ENCODE results near the gene SPACA7. TPM values are rescaled to one million over a fixed set of nuclear protein-coding genes. Genes with fewer than 3 reads are reported as not detected.

Gene SPACA7
- total RNA-seq, 1 experiment from 2014 or later: not detected

GRCh38 chr13:112341976-112342735 lies 34.0 kb upstream of the SPACA7 start:
- peaks cover 55% of the 10 kb centered on the region for H3K27me3 ChIP-seq (ENCODE audit: low read length)
- H3K9ac ChIP-seq (ENCODE audit: low read length): no peak overlapping the region
- ATAC-seq: no peak
- H3K9me2 ChIP-seq (replicated peaks; ENCODE audit: low read length): no peaks in the 10 kb centered on the region
- DNase-seq: no peak
- no peaks in the 10 kb centered on the region for H3K36me3 ChIP-seq (ENCODE audit: low read depth, low read length)
- H2AFZ ChIP-seq (ENCODE audit: low read length): no peak overlapping the region
- no peaks in the 10 kb centered on the region for H3F3A ChIP-seq (ENCODE audit: low read length, unreplicated experiment)
- peak overlapping the region; percentile 38; the same call in 1 of the 2 replicates for H3K4me2 ChIP-seq (ENCODE audit: low read length)
- ChIA-PET CTCF (no interaction called here), POLR2A (ENCODE audit: unreplicated experiment) (no interaction called here)
- H3K4me3 ChIP-seq (ENCODE audit: low read length): no peak overlapping the region
- no TSS peak for BruUV-seq (replicated peaks)
- intact Hi-C loops (cut with micrococcal nuclease): no loop called here
- no peaks in the 10 kb centered on the region for H3K9me3 ChIP-seq (ENCODE audit: low read length)
- no peak overlapping the region for H3K27ac ChIP-seq (ENCODE audit: low read length)
- H3K4me1 ChIP-seq (ENCODE audit: insufficient read depth, low read length): no peaks in the 10 kb centered on the region
- no peaks in the 10 kb centered on the region for H4K20me1 ChIP-seq (ENCODE audit: low read length)
- H3K79me2 ChIP-seq (ENCODE audit: low read length): no peaks in the 10 kb centered on the region
- TF ChIP-seq EZH2 (IDR thresholded peaks at IDR 0.05; ENCODE audit: low read length, unreplicated experiment) (no peak), CTCF (conservative IDR thresholded peaks at IDR 0.05; ENCODE audit: low read depth, low read length) (no peak), EZH2phosphoT487 (IDR thresholded peaks at IDR 0.05; ENCODE audit: borderline replicate concordance, low read length) (no peak)

GRCh38 chr13:112342841-112343361 lies 33.3 kb upstream of the SPACA7 start:
- TF ChIP-seq EZH2 (IDR thresholded peaks at IDR 0.05; ENCODE audit: low read length, unreplicated experiment) (no peak), CTCF (conservative IDR thresholded peaks at IDR 0.05; ENCODE audit: low read depth, low read length) (no peak), EZH2phosphoT487 (IDR thresholded peaks at IDR 0.05; ENCODE audit: borderline replicate concordance, low read length) (no peak)
- no TSS peak for BruUV-seq (replicated peaks)
- Histone ChIP-seq H4K20me1 (ENCODE audit: low read length) (no peaks in the 10 kb centered on the region), H3K4me1 (ENCODE audit: insufficient read depth, low read length) (no peaks in the 10 kb centered on the region), H3K27ac (ENCODE audit: low read length) (no peak overlapping the region), H3K9me2 (replicated peaks; ENCODE audit: low read length) (no peaks in the 10 kb centered on the region), H3K4me2 (ENCODE audit: low read length) (0 out of 2 replicates have a peak overlapping the region, but pooled peaks have one; percentile 38), H3K9me3 (ENCODE audit: low read length) (no peaks in the 10 kb centered on the region), H3K9ac (ENCODE audit: low read length) (no peak overlapping the region), H3K36me3 (ENCODE audit: low read depth, low read length) (no peaks in the 10 kb centered on the region), H3K79me2 (ENCODE audit: low read length) (no peaks in the 10 kb centered on the region), H3F3A (ENCODE audit: low read length, unreplicated experiment) (no peaks in the 10 kb centered on the region), H3K4me3 (ENCODE audit: low read length) (no peak overlapping the region), H2AFZ (ENCODE audit: low read length) (no peak overlapping the region), H3K27me3 (ENCODE audit: low read length) (peaks cover 62% of the 10 kb centered on the region)
- no peak for DNase-seq
- intact Hi-C loops (cut with micrococcal nuclease): no loop called here
- POLR2A ChIA-PET (ENCODE audit: unreplicated experiment): no interaction called here
- CTCF ChIA-PET: no interaction called here
- ATAC-seq: no peak

GRCh38 chr13:112343591-112343990 lies 32.6 kb upstream of the SPACA7 start:
- Histone ChIP-seq H3K4me3 (ENCODE audit: low read length) (no peak overlapping the region), H3F3A (ENCODE audit: low read length, unreplicated experiment) (no peaks in the 10 kb centered on the region), H3K79me2 (ENCODE audit: low read length) (no peaks in the 10 kb centered on the region), H3K27me3 (ENCODE audit: low read length) (peaks cover 69% of the 10 kb centered on the region), H3K9ac (ENCODE audit: low read length) (no peak overlapping the region), H3K9me3 (ENCODE audit: low read length) (no peaks in the 10 kb centered on the region), H3K36me3 (ENCODE audit: low read depth, low read length) (no peaks in the 10 kb centered on the region), H2AFZ (ENCODE audit: low read length) (no peak overlapping the region), H3K4me1 (ENCODE audit: insufficient read depth, low read length) (no peaks in the 10 kb centered on the region), H4K20me1 (ENCODE audit: low read length) (no peaks in the 10 kb centered on the region), H3K4me2 (ENCODE audit: low read length) (no peak overlapping the region), H3K9me2 (replicated peaks; ENCODE audit: low read length) (no peaks in the 10 kb centered on the region), H3K27ac (ENCODE audit: low read length) (no peak overlapping the region)
- BruUV-seq (replicated peaks): no TSS peak
- ATAC-seq (no peak), DNase-seq (no peak)
- intact Hi-C loops (cut with micrococcal nuclease): no loop called here
- TF ChIP-seq CTCF (conservative IDR thresholded peaks at IDR 0.05; ENCODE audit: low read depth, low read length) (no peak), EZH2 (IDR thresholded peaks at IDR 0.05; ENCODE audit: low read length, unreplicated experiment) (no peak), EZH2phosphoT487 (IDR thresholded peaks at IDR 0.05; ENCODE audit: borderline replicate concordance, low read length) (no peak)
- ChIA-PET POLR2A (ENCODE audit: unreplicated experiment) (no interaction called here), CTCF (no interaction called here)
